HEK293 (cell line): Measurements from ENCODE around the gene TTLL5.

ENCODE experiments used
- CTCF ChIP-seq: fragments of 450-650 bp; formaldehyde crosslinking; IDR thresholded peaks from 2 replicates; pipeline ENCODE4 v1.5.1; 2016; ENCODE audit warnings: missing biosample characterization, missing genetic modification characterization
- KLF16 ChIP-seq: fragments of 450-650 bp; formaldehyde crosslinking; IDR thresholded peaks from 2 replicates; pipeline ENCODE4 v1.5.1; 2017; ENCODE audit warnings: missing biosample characterization, missing genetic modification characterization
- KLF9 ChIP-seq: fragments of 450-650 bp; formaldehyde crosslinking; IDR thresholded peaks from 2 replicates; pipeline ENCODE4 v1.5.1; 2016; ENCODE audit warnings: missing biosample characterization, missing genetic modification characterization, low read depth
- MEIS1 ChIP-seq: sonication (generic); formaldehyde crosslinking; IDR thresholded peaks from 2 replicates; pipeline ENCODE4 v1.8.1; 2022; ENCODE audit warnings: missing genetic modification reagents, mild to moderate bottlenecking, borderline replicate concordance
- ZFP37 ChIP-seq: fragments of 450-650 bp; formaldehyde crosslinking; IDR thresholded peaks from 2 replicates; pipeline ENCODE4 v1.5.1; 2016; ENCODE audit warnings: missing biosample characterization, missing genetic modification characterization
- ZFP69B ChIP-seq: fragments of 450-650 bp; formaldehyde crosslinking; IDR thresholded peaks from 2 replicates; pipeline ENCODE4 v1.5.1; 2016; ENCODE audit warnings: missing biosample characterization, missing genetic modification characterization
- ZNF133 ChIP-seq: fragments of 450-650 bp; formaldehyde crosslinking; IDR thresholded peaks from 2 replicates; pipeline ENCODE4 v1.5.1; 2016; ENCODE audit warnings: missing biosample characterization, missing genetic modification characterization
- ZNF23 ChIP-seq: fragments of 450-650 bp; formaldehyde crosslinking; IDR thresholded peaks from 2 replicates; pipeline ENCODE4 v1.5.1; 2016; ENCODE audit warnings: missing biosample characterization, missing genetic modification characterization, borderline replicate concordance
- ZNF530 ChIP-seq: fragments of 450-650 bp; formaldehyde crosslinking; IDR thresholded peaks from 2 replicates; pipeline ENCODE4 v1.5.1; 2016; ENCODE audit warnings: low read depth, missing biosample characterization, missing genetic modification characterization
- ZNF626 ChIP-seq: fragments of 450-650 bp; sonication (Bioruptor Pico); formaldehyde crosslinking; IDR thresholded peaks from 2 replicates; pipeline ENCODE4 v1.5.1; 2018; ENCODE audit warnings: missing biosample characterization, missing genetic modification characterization, inconsistent platforms
- ZNF76 ChIP-seq: fragments of 450-650 bp; formaldehyde crosslinking; IDR thresholded peaks from 2 replicates; pipeline ENCODE4; 2016; ENCODE audit warnings: low read depth, missing biosample characterization, missing genetic modification characterization, borderline replicate concordance
- TF ChIP-seq, protein P1 (sequence below): sonication (generic); formaldehyde crosslinking; IDR thresholded peaks from 2 replicates; pipeline ENCODE4 v1.8.1; 2022; ENCODE audit warnings: mild to moderate bottlenecking, moderate library complexity, missing genetic modification reagents
- TF ChIP-seq, protein P2 (sequence below): fragments of 450-650 bp; formaldehyde crosslinking; IDR thresholded peaks from 2 replicates; pipeline ENCODE4 v1.5.1; 2016; ENCODE audit warnings: missing biosample characterization, missing genetic modification characterization, low read depth

GRCh38 chr14:75909630-75910029 is 248.6 kb downstream of the TTLL5 start:
- TF ChIP-seq ZNF76 (tag by site-specific recombination), result no peak
- TF ChIP-seq ZFP37, result no peak
- TF ChIP-seq, protein P1, sequence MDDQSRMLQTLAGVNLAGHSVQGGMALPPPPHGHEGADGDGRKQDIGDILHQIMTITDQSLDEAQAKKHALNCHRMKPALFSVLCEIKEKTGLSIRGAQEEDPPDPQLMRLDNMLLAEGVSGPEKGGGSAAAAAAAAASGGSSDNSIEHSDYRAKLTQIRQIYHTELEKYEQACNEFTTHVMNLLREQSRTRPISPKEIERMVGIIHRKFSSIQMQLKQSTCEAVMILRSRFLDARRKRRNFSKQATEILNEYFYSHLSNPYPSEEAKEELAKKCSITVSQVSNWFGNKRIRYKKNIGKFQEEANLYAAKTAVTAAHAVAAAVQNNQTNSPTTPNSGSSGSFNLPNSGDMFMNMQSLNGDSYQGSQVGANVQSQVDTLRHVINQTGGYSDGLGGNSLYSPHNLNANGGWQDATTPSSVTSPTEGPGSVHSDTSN, result no peak
- TF ChIP-seq KLF16 (tag by site-specific recombination), result no peak
- TF ChIP-seq CTCF (tag by site-specific recombination), result no peak
- no peak for TF ChIP-seq KLF9
- TF ChIP-seq ZNF626 (tag by site-specific recombination), result no peak
- TF ChIP-seq ZNF23 (tag by site-specific recombination), result no peak
- no peak for TF ChIP-seq MEIS1 (CRISPR knock-in tag)
- TF ChIP-seq ZFP69B (tag by site-specific recombination), result no peak
- no peak for TF ChIP-seq ZNF530 (tag by site-specific recombination)
- TF ChIP-seq, protein P2, sequence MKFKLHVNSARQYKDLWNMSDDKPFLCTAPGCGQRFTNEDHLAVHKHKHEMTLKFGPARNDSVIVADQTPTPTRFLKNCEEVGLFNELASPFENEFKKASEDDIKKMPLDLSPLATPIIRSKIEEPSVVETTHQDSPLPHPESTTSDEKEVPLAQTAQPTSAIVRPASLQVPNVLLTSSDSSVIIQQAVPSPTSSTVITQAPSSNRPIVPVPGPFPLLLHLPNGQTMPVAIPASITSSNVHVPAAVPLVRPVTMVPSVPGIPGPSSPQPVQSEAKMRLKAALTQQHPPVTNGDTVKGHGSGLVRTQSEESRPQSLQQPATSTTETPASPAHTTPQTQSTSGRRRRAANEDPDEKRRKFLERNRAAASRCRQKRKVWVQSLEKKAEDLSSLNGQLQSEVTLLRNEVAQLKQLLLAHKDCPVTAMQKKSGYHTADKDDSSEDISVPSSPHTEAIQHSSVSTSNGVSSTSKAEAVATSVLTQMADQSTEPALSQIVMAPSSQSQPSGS, result no peak
- TF ChIP-seq ZNF133, result no peak
